ENCODE data around the gene ST6GAL2.

Gene ST6GAL2

GRCh38 chr2:106827158-106827557, 58.8 kb downstream of the ST6GAL2 start:
- DNase-seq (ENCODE audit: low spot score): no peak

GRCh38 chr2:106825161-106825560, 60.8 kb downstream of the ST6GAL2 start:
- no peak for DNase-seq (ENCODE audit: low spot score)

GRCh38 chr2:106816974-106817373, 69.0 kb downstream of the ST6GAL2 start:
- DNase-seq (ENCODE audit: low spot score): no peak

GRCh38 chr2:106812841-106813240, 73.1 kb downstream of the ST6GAL2 start:
- DNase-seq (ENCODE audit: low spot score): no peak

GRCh38 chr2:106812383-106812782, 73.6 kb downstream of the ST6GAL2 start:
- no peak for DNase-seq (ENCODE audit: low spot score)

- DNase-seq (ENCODE audit: low spot score): no peak
These were observed 80.3 kb downstream of the ST6GAL2 start for GRCh38 chr2:106805716-106806115.

- DNase-seq (ENCODE audit: low spot score): no peak
These were observed 81.8 kb downstream of the ST6GAL2 start for GRCh38 chr2:106804161-106804560.

- DNase-seq (ENCODE audit: low spot score): no peak
These were observed 84.9 kb downstream of the ST6GAL2 start for GRCh38 chr2:106800976-106801655.

- no peak for DNase-seq (ENCODE audit: low spot score)
These were observed 85.8 kb downstream of the ST6GAL2 start for GRCh38 chr2:106800180-106800579.

GRCh38 chr2:106798826-106799552, 87.0 kb downstream of the ST6GAL2 start:
- DNase-seq (ENCODE audit: low spot score): no peak

- DNase-seq (ENCODE audit: low spot score): no peak
These were observed 88.5 kb downstream of the ST6GAL2 start for GRCh38 chr2:106797494-106797893.

GRCh38 chr2:106792671-106793070, 93.3 kb downstream of the ST6GAL2 start:
- DNase-seq (ENCODE audit: low spot score): no peak

GRCh38 chr2:106789185-106789584, 96.8 kb downstream of the ST6GAL2 start:
- DNase-seq (ENCODE audit: low spot score): no peak

GRCh38 chr2:106782681-106783080, 103.3 kb downstream of the ST6GAL2 start:
- no peak for DNase-seq (ENCODE audit: low spot score)

- DNase-seq (ENCODE audit: low spot score): no peak
These were observed 104.8 kb downstream of the ST6GAL2 start for GRCh38 chr2:106781196-106781595.

GRCh38 chr2:106771811-106772210, 114.2 kb downstream of the ST6GAL2 start:
- no peak for DNase-seq (ENCODE audit: low spot score)

GRCh38 chr2:106770986-106771385, 115.0 kb downstream of the ST6GAL2 start:
- DNase-seq (ENCODE audit: low spot score): no peak

- no peak for DNase-seq (ENCODE audit: low spot score)
These were observed 121.4 kb downstream of the ST6GAL2 start for GRCh38 chr2:106764614-106765013.

GRCh38 chr2:106759966-106760365, 126.0 kb downstream of the ST6GAL2 start:
- DNase-seq (ENCODE audit: low spot score): no peak

- no peak for DNase-seq (ENCODE audit: low spot score)
These were observed 127.0 kb downstream of the ST6GAL2 start for GRCh38 chr2:106758901-106759497.

All from CD4-positive, alpha-beta T cell treated with Interleukin-15 for 4 hours (primary cell).